Activated CD8-positive, alpha-beta T cell treated with anti-CD3 and anti-CD28 coated beads for 36 hours (primary cell): Measurements from ENCODE around the gene LRRK1. TPM values are rescaled to one million over a fixed set of nuclear protein-coding genes. Genes with fewer than 3 reads are reported as not detected.

ENCODE experiments used
- ATAC-seq: fragments of 200-7000 bp; cut with Tn5 transposase; one replicate; pipeline ENCODE4 v1.10.0; 2021; ENCODE audit warnings: mild to moderate bottlenecking, moderate library complexity
- CTCF ChIA-PET: fragments of 350-600 bp; sonication (Branson Sonifier 250); formaldehyde crosslinking; loops from one replicate; lab custom pipeline; 2021; ENCODE audit warnings: antibody characterized with exemption; lab: Charles Lee
- POLR2A ChIA-PET: fragments of 350-600 bp; sonication (Branson Sonifier 250); formaldehyde crosslinking; loops from one replicate; lab custom pipeline; 2021; ENCODE audit warnings: antibody characterized with exemption; lab: Charles Lee
- DNase-seq: peaks from one replicate; pipeline ENCODE4 v3.0.0-alpha.2; 2020
- H3K27ac Mint-ChIP-seq: one replicate; pipeline ENCODE4 v1.8.0; 2021; ENCODE audit warnings: mild to moderate bottlenecking, mixed read lengths
- H3K27me3 Mint-ChIP-seq: one replicate; pipeline ENCODE4 v1.8.0; 2021; ENCODE audit warnings: mixed read lengths
- H3K36me3 Mint-ChIP-seq: one replicate; pipeline ENCODE4 v1.8.0; 2021; ENCODE audit warnings: low read depth, mixed read lengths
- H3K4me1 Mint-ChIP-seq: one replicate; pipeline ENCODE4 v1.8.0; 2021; ENCODE audit warnings: low read depth, mixed read lengths
- H3K4me3 Mint-ChIP-seq: one replicate; pipeline ENCODE4 v1.8.0; 2021; ENCODE audit warnings: mild to moderate bottlenecking, moderate library complexity, mixed read lengths
- H3K9me3 Mint-ChIP-seq: one replicate; pipeline ENCODE4 v1.8.0; 2021; ENCODE audit warnings: mixed read lengths
- CTCF ChIP-seq: fragments of 200-600 bp; IDR thresholded peaks from one replicate; pipeline ENCODE4 v1.8.0; 2022; ENCODE audit warnings: antibody characterized with exemption, mild to moderate bottlenecking
- intact Hi-C: fragments of 100-400 bp; cut with micrococcal nuclease; formaldehyde crosslinking; loops from one replicate; pipeline ENCODE4 v1.10.0; 2022
- total RNA-seq, 2 experiments: library from RNA; stranded (reverse); gene quantifications; one replicate each; pipeline ENCODE4 v1.2.3, GENCODE V29; 2021

LRRK1 gene
- total RNA-seq, 2 experiments from 2014 or later, result 0.50 to 0.83 TPM

- Mint-ChIP-seq H3K9me3 (no peaks in the 10 kb centered on the region), H3K4me3 (no peak overlapping the region), H3K27me3 (peaks cover 2% of the 10 kb centered on the region), H3K4me1 (no peaks in the 10 kb centered on the region), H3K27ac (no peak overlapping the region), H3K36me3 (no peaks in the 10 kb centered on the region)
- intact Hi-C loops, result no loop called here
- ChIA-PET POLR2A (interaction anchor here (0.6 kb wide), 1 partner anchor 326 kb away, joined by 3 read pairs; no protein-coding TSS in a partner anchor), CTCF (interaction anchor here (6.2 kb wide), 1 partner anchor 12 kb away, joined by 53 read pairs; no protein-coding TSS in a partner anchor)
- DNase-seq (no peak), ATAC-seq (no peak)
- TF ChIP-seq CTCF, result no peak
Observed at GRCh38 chr15:100995471-100996430, 76.6 kb downstream of the LRRK1 start.

GRCh38 chr15:100997442-100997841, 78.3 kb downstream of the LRRK1 start:
- H3K4me1 Mint-ChIP-seq, result no peaks in the 10 kb centered on the region
- no peak overlapping the region for H3K4me3 Mint-ChIP-seq
- TF ChIP-seq CTCF, result no peak
- no peak overlapping the region for H3K27ac Mint-ChIP-seq
- intact Hi-C loops, result no loop called here
- no peaks in the 10 kb centered on the region for H3K9me3 Mint-ChIP-seq
- ChIA-PET CTCF (interaction anchor here (1.1 to 6.2 kb wide), 2 partner anchors 10 to 15 kb away, joined by 3 to 53 read pairs; no protein-coding TSS in a partner anchor), POLR2A (no interaction called here)
- peaks cover 2% of the 10 kb centered on the region for H3K27me3 Mint-ChIP-seq
- H3K36me3 Mint-ChIP-seq, result no peaks in the 10 kb centered on the region
- ATAC-seq, result no peak
- DNase-seq, result no peak

GRCh38 chr15:100998630-100999029, 79.5 kb downstream of the LRRK1 start:
- ATAC-seq (no peak), DNase-seq (no peak)
- Mint-ChIP-seq H3K36me3 (no peaks in the 10 kb centered on the region), H3K27me3 (peaks cover 2% of the 10 kb centered on the region), H3K4me3 (no peak overlapping the region), H3K27ac (no peak overlapping the region), H3K4me1 (no peaks in the 10 kb centered on the region), H3K9me3 (no peaks in the 10 kb centered on the region)
- CTCF ChIA-PET, result interaction anchor here (1.1 to 6.2 kb wide), 3 partner anchors 9 to 649 kb away, joined by 4 to 53 read pairs (median 6); no protein-coding TSS in a partner anchor
- POLR2A ChIA-PET, result no interaction called here
- intact Hi-C loops, result no loop called here
- no peak for TF ChIP-seq CTCF

- no peak for DNase-seq
- ATAC-seq, result no peak
- intact Hi-C loops, result no loop called here
- Mint-ChIP-seq H3K4me1 (no peaks in the 10 kb centered on the region), H3K9me3 (no peaks in the 10 kb centered on the region), H3K27ac (no peak overlapping the region), H3K36me3 (no peaks in the 10 kb centered on the region), H3K4me3 (no peak overlapping the region), H3K27me3 (peaks cover 2% of the 10 kb centered on the region)
- POLR2A ChIA-PET, result no interaction called here
- TF ChIP-seq CTCF, result no peak
- CTCF ChIA-PET, result interaction anchor here (1.1 to 6.2 kb wide), 4 partner anchors 8 to 649 kb away, joined by 4 to 53 read pairs (median 6); partner anchors contain the start of gene LRRK1
Observed at GRCh38 chr15:100999369-100999768, 80.2 kb downstream of the LRRK1 start.

GRCh38 chr15:101000271-101000681, 81.1 kb downstream of the LRRK1 start:
- no peaks in the 10 kb centered on the region for H3K36me3 Mint-ChIP-seq
- TF ChIP-seq CTCF, result no peak
- peaks cover 2% of the 10 kb centered on the region for H3K27me3 Mint-ChIP-seq
- H3K4me3 Mint-ChIP-seq, result no peak overlapping the region
- no peak for DNase-seq
- intact Hi-C loops, result no loop called here
- CTCF ChIA-PET, result interaction anchor here (1.6 to 6.2 kb wide), 2 partner anchors 7 to 82 kb away, joined by 6 to 53 read pairs; partner anchors contain the start of gene LRRK1
- POLR2A ChIA-PET, result no interaction called here
- no peak overlapping the region for H3K27ac Mint-ChIP-seq
- no peaks in the 10 kb centered on the region for H3K9me3 Mint-ChIP-seq
- no peak for ATAC-seq
- H3K4me1 Mint-ChIP-seq, result no peaks in the 10 kb centered on the region
